WTC11 (cell line): ENCODE measurements around the gene ABHD12.

ENCODE experiments used
- CTCF ChIP-seq: fragments of 200-600 bp; IDR thresholded peaks from 2 replicates; pipeline ENCODE4 v1.8.0; 2022; ENCODE audit warnings: antibody characterized with exemption
- FOXP4 ChIP-seq: sonication (generic); formaldehyde crosslinking; IDR thresholded peaks from 2 replicates; pipeline ENCODE4 v1.8.0; 2022; ENCODE audit warnings: mild to moderate bottlenecking, missing genetic modification reagents
- MXD4 ChIP-seq: fragments of 250-450 bp; sonication (Bioruptor Pico); IDR thresholded peaks from 2 replicates; pipeline ENCODE4 v1.8.0; 2021; ENCODE audit warnings: mild to moderate bottlenecking, moderate library complexity, borderline replicate concordance
- NR2C2 ChIP-seq: sonication (generic); formaldehyde crosslinking; IDR thresholded peaks from 2 replicates; pipeline ENCODE4 v1.8.0; 2022; ENCODE audit warnings: mild to moderate bottlenecking, missing genetic modification reagents
- STAT6 ChIP-seq: sonication (generic); formaldehyde crosslinking; conservative IDR thresholded peaks from 2 replicates; pipeline ENCODE4 v1.8.1; 2023; ENCODE audit warnings: mild to moderate bottlenecking, low read depth, missing genetic modification reagents, moderate library complexity
- USF1 ChIP-seq: sonication (generic); formaldehyde crosslinking; IDR thresholded peaks from 2 replicates; pipeline ENCODE4 v1.8.0; 2022; ENCODE audit warnings: mild to moderate bottlenecking, missing genetic modification reagents
- ZNF423 ChIP-seq: fragments of 250-450 bp; sonication (Bioruptor Pico); IDR thresholded peaks from 2 replicates; pipeline ENCODE4 v2.1.2; 2022; ENCODE audit warnings: mild to moderate bottlenecking, moderate library complexity

- TF ChIP-seq STAT6 (no peak), ZNF423 (no peak), NR2C2 (CRISPR knock-in tag) (no peak), FOXP4 (peak; percentile 69; the same call in 1 of the 2 replicates), MXD4 (CRISPR knock-in tag) (no peak), CTCF (no peak), USF1 (CRISPR knock-in tag) (no peak)
Measured at GRCh38 chr20:25356271-25356933, 34.2 kb downstream of the ABHD12 start.
